HEK293T (cell line): ENCODE measurements around the gene GABRA5.

Experiments
- SP1 ChIP-seq: fragments of 450-650 bp; IDR thresholded peaks from 2 replicates; pipeline ENCODE4 v1.6.1; 2017
- TARDBP ChIP-seq: fragments of 450-650 bp; IDR thresholded peaks from 2 replicates; pipeline ENCODE4 v1.6.1; 2016

DNA sequence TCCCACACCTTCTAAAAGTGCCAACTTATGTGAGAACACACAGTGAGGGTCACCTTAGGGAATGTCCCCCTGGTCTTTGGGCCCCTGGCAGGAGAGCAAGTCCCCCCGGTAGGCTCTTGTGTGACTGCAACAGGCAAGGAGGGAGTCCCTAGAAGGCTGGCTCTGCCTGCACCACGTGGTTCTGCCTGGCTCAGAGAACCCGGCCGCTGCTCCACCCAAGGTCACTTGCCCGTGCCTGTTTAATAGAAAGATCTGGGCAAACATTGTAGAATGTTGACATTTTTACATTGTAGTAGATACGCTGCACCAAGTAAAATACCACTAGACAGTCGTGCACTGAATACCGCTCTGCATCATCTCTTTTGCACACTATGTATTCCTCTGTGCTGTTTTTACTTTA is 21.9 kb downstream of the GABRA5 start:
- TF ChIP-seq TARDBP (no peak), SP1 (no peak)
